GM21381 (cell line): ENCODE data around the gene SLC4A4.
"Not testable (repeated sequence)": the region's sequence is repeated elsewhere in the genome, so short reads cannot be mapped to it uniquely, and the experiment has no call there.

Source experiments
- ATAC-seq: cut with Tn5 transposase; IDR thresholded peaks from one replicate; pipeline ENCODE4 v1.9.1; 2021; ENCODE audit warnings: mild to moderate bottlenecking, moderate library complexity; ENCODE audit not compliant: unreplicated experiment

Gene SLC4A4

GRCh38 chr4:71406459-71406963 lies 67.7 kb downstream of the SLC4A4 start:
- ATAC-seq: no peak

- ATAC-seq: not testable (repeated sequence)
Measured at GRCh38 chr4:71408961-71409360, 70.1 kb downstream of the SLC4A4 start.

- no peak for ATAC-seq
Measured at GRCh38 chr4:71411981-71412380, 73.2 kb downstream of the SLC4A4 start.

- no peak for ATAC-seq
Measured at GRCh38 chr4:71415491-71415890, 76.7 kb downstream of the SLC4A4 start.

GRCh38 chr4:71417150-71417549 lies 78.3 kb downstream of the SLC4A4 start:
- ATAC-seq: no peak

GRCh38 chr4:71426381-71427042 lies 87.7 kb downstream of the SLC4A4 start:
- no peak for ATAC-seq

GRCh38 chr4:71429106-71429505 lies 90.3 kb downstream of the SLC4A4 start:
- ATAC-seq: no peak

- no peak for ATAC-seq
Measured at GRCh38 chr4:71429962-71430361, 91.1 kb downstream of the SLC4A4 start.

GRCh38 chr4:71430609-71431008 lies 91.8 kb downstream of the SLC4A4 start:
- ATAC-seq: no peak

- ATAC-seq: no peak
Measured at GRCh38 chr4:71440612-71441011, 101.8 kb downstream of the SLC4A4 start.

- ATAC-seq: no peak
Measured at GRCh38 chr4:71441186-71442169, 102.7 kb downstream of the SLC4A4 start.

GRCh38 chr4:71442336-71442735 lies 103.5 kb downstream of the SLC4A4 start:
- no peak for ATAC-seq

- no peak for ATAC-seq
Measured at GRCh38 chr4:71444395-71444794, 105.6 kb downstream of the SLC4A4 start.

GRCh38 chr4:71445811-71446210 lies 107.0 kb downstream of the SLC4A4 start:
- no peak for ATAC-seq

GRCh38 chr4:71446479-71447081 lies 107.8 kb downstream of the SLC4A4 start:
- ATAC-seq: no peak

- no peak for ATAC-seq
Measured at GRCh38 chr4:71449040-71449439, 110.2 kb downstream of the SLC4A4 start.

GRCh38 chr4:71449878-71450277 lies 111.1 kb downstream of the SLC4A4 start:
- ATAC-seq: no peak

GRCh38 chr4:71453531-71453930 lies 114.7 kb downstream of the SLC4A4 start:
- ATAC-seq: no peak

- ATAC-seq: no peak
Measured at GRCh38 chr4:71456841-71457240, 118.0 kb downstream of the SLC4A4 start.

- ATAC-seq: no peak
Measured at GRCh38 chr4:71460371-71460770, 121.6 kb downstream of the SLC4A4 start.

GRCh38 chr4:71461422-71461821 lies 122.6 kb downstream of the SLC4A4 start:
- no peak for ATAC-seq
